ENCODE results near the gene C4orf17.

The C4orf17 gene

GRCh38 chr4:99510721-99511120, at the start of gene C4orf17:
C4orf17 (plus strand) TSS chr4:99511021; CDS start chr4:99513082, 2,061 bp downstream.
- no peak for ATAC-seq (ENCODE audit: low read depth)
- Histone ChIP-seq H3K9me3 (ENCODE audit: severe bottlenecking) (no peaks in the 10 kb centered on the region), H3K27me3 (ENCODE audit: insufficient read depth, poor library complexity, severe bottlenecking) (no peaks in the 10 kb centered on the region), H3K27ac (ENCODE audit: poor library complexity, severe bottlenecking) (no peak within 1 kb of the TSS), H3K4me1 (ENCODE audit: insufficient read depth, poor library complexity, severe bottlenecking) (peaks cover 8% of the 10 kb centered on the region), H3K36me3 (ENCODE audit: low read depth) (no peaks in the 10 kb centered on the region), H3K4me3 (ENCODE audit: severe bottlenecking) (no peak within 1 kb of the TSS)
- no peak for TF ChIP-seq CTCF (IDR thresholded peaks at IDR 0.05; ENCODE audit: poor library complexity, severe bottlenecking)
- no peak for DNase-seq (ENCODE audit: low spot score)

GRCh38 chr4:99461623-99462401, 49.0 kb upstream of the C4orf17 start:
- Histone ChIP-seq H3K36me3 (ENCODE audit: low read depth) (no peaks in the 10 kb centered on the region), H3K4me1 (ENCODE audit: insufficient read depth, poor library complexity, severe bottlenecking) (peaks cover 25% of the 10 kb centered on the region), H3K27me3 (ENCODE audit: insufficient read depth, poor library complexity, severe bottlenecking) (no peaks in the 10 kb centered on the region), H3K4me3 (ENCODE audit: severe bottlenecking) (no peak overlapping the region), H3K27ac (ENCODE audit: poor library complexity, severe bottlenecking) (no peak overlapping the region), H3K9me3 (ENCODE audit: severe bottlenecking) (no peaks in the 10 kb centered on the region)
- ATAC-seq (ENCODE audit: low read depth) (no peak), DNase-seq (ENCODE audit: low spot score) (no peak)
- no peak for TF ChIP-seq CTCF (IDR thresholded peaks at IDR 0.05; ENCODE audit: poor library complexity, severe bottlenecking)

- no peak overlapping the region for H3K4me3 ChIP-seq (ENCODE audit: severe bottlenecking)
Observed at GRCh38 chr4:99462875-99463464, 47.9 kb upstream of the C4orf17 start.

GRCh38 chr4:99463566-99463965, 47.3 kb upstream of the C4orf17 start:
- TF ChIP-seq CTCF (IDR thresholded peaks at IDR 0.05; ENCODE audit: poor library complexity, severe bottlenecking) = no peak
- DNase-seq (ENCODE audit: low spot score) (no peak), ATAC-seq (ENCODE audit: low read depth) (no peak)
- Histone ChIP-seq H3K4me3 (ENCODE audit: severe bottlenecking) (no peak overlapping the region), H3K27me3 (ENCODE audit: insufficient read depth, poor library complexity, severe bottlenecking) (no peaks in the 10 kb centered on the region), H3K9me3 (ENCODE audit: severe bottlenecking) (no peaks in the 10 kb centered on the region), H3K4me1 (ENCODE audit: insufficient read depth, poor library complexity, severe bottlenecking) (peaks cover 15% of the 10 kb centered on the region), H3K27ac (ENCODE audit: poor library complexity, severe bottlenecking) (no peak overlapping the region), H3K36me3 (ENCODE audit: low read depth) (no peaks in the 10 kb centered on the region)

More at GRCh38 chr4:99462875-99463464, 47.9 kb upstream of the C4orf17 start:
- H3K27me3 ChIP-seq (ENCODE audit: insufficient read depth, poor library complexity, severe bottlenecking) = no peaks in the 10 kb centered on the region
- DNase-seq (ENCODE audit: low spot score) (no peak), ATAC-seq (ENCODE audit: low read depth) (peak; percentile 63; the same call in 2 of the 3 replicates)
- no peaks in the 10 kb centered on the region for H3K36me3 ChIP-seq (ENCODE audit: low read depth)
- no peaks in the 10 kb centered on the region for H3K9me3 ChIP-seq (ENCODE audit: severe bottlenecking)
- peak; percentile 93 for TF ChIP-seq CTCF (IDR thresholded peaks at IDR 0.05; ENCODE audit: poor library complexity, severe bottlenecking)
- H3K27ac ChIP-seq (ENCODE audit: poor library complexity, severe bottlenecking) = no peak overlapping the region
- peaks cover 21% of the 10 kb centered on the region for H3K4me1 ChIP-seq (ENCODE audit: insufficient read depth, poor library complexity, severe bottlenecking)

- H3K4me3 ChIP-seq (ENCODE audit: severe bottlenecking) = no peak overlapping the region
- DNase-seq (ENCODE audit: low spot score) = no peak
- no peak for TF ChIP-seq CTCF (IDR thresholded peaks at IDR 0.05; ENCODE audit: poor library complexity, severe bottlenecking)
- no peaks in the 10 kb centered on the region for H3K27me3 ChIP-seq (ENCODE audit: insufficient read depth, poor library complexity, severe bottlenecking)
- H3K27ac ChIP-seq (ENCODE audit: poor library complexity, severe bottlenecking) = no peak overlapping the region
- no peak for ATAC-seq (ENCODE audit: low read depth)
- H3K9me3 ChIP-seq (ENCODE audit: severe bottlenecking) = no peaks in the 10 kb centered on the region
- H3K4me1 ChIP-seq (ENCODE audit: insufficient read depth, poor library complexity, severe bottlenecking) = no peaks in the 10 kb centered on the region
- no peaks in the 10 kb centered on the region for H3K36me3 ChIP-seq (ENCODE audit: low read depth)
Observed at GRCh38 chr4:99467887-99468286, 42.9 kb upstream of the C4orf17 start.
